IPS-NIHi11 (cell line): ENCODE measurements around the gene CACNA2D3.
A peak's percentile ranks its signal among the peaks of the same experiment; 100 is the strongest.
"Not testable (repeated sequence)": the region's sequence is repeated elsewhere in the genome, so short reads cannot be mapped to it uniquely, and the experiment has no call there.

Experiments
- DNase-seq: peaks from one replicate; pipeline ENCODE4 v3.0.0; 2012; ENCODE audit warnings: mixed read lengths, low spot score

Gene CACNA2D3

GRCh38 chr3:54965746-54966145 is 843.4 kb downstream of the CACNA2D3 start:
- no peak for DNase-seq

- no peak for DNase-seq
These were observed 844.6 kb downstream of the CACNA2D3 start for GRCh38 chr3:54966979-54967378.

GRCh38 chr3:54967731-54968161 is 845.4 kb downstream of the CACNA2D3 start:
- DNase-seq, result no peak

- no peak for DNase-seq
These were observed 846.3 kb downstream of the CACNA2D3 start for GRCh38 chr3:54968546-54969172.

- DNase-seq, result no peak
These were observed 847.3 kb downstream of the CACNA2D3 start for GRCh38 chr3:54969652-54970051.

- DNase-seq, result no peak
These were observed 848.5 kb downstream of the CACNA2D3 start for GRCh38 chr3:54970895-54971294.

GRCh38 chr3:54977439-54977838 is 855.1 kb downstream of the CACNA2D3 start:
- no peak for DNase-seq

- DNase-seq, result not testable (repeated sequence)
These were observed 855.6 kb downstream of the CACNA2D3 start for GRCh38 chr3:54977946-54978345.

GRCh38 chr3:54982807-54983206 is 860.5 kb downstream of the CACNA2D3 start:
- no peak for DNase-seq

GRCh38 chr3:54983266-54984099 is 861.1 kb downstream of the CACNA2D3 start:
- no peak for DNase-seq

- DNase-seq, result no peak
These were observed 863.5 kb downstream of the CACNA2D3 start for GRCh38 chr3:54985856-54986255.

- DNase-seq, result no peak
These were observed 863.9 kb downstream of the CACNA2D3 start for GRCh38 chr3:54986294-54986693.

- DNase-seq, result no peak
These were observed 865.4 kb downstream of the CACNA2D3 start for GRCh38 chr3:54987719-54988118.

GRCh38 chr3:54988302-54988837 is 866.0 kb downstream of the CACNA2D3 start:
- no peak for DNase-seq

- no peak for DNase-seq
These were observed 866.7 kb downstream of the CACNA2D3 start for GRCh38 chr3:54988838-54989630.

- DNase-seq, result no peak
These were observed 871.8 kb downstream of the CACNA2D3 start for GRCh38 chr3:54994111-54994513.

- peak; percentile 76 for DNase-seq
These were observed 876.8 kb downstream of the CACNA2D3 start for GRCh38 chr3:54999159-54999558.

- DNase-seq, result no peak
These were observed 877.5 kb downstream of the CACNA2D3 start for GRCh38 chr3:54999811-55000210.

GRCh38 chr3:55000546-55000945 is 878.2 kb downstream of the CACNA2D3 start:
- peak; percentile 21 for DNase-seq

- no peak for DNase-seq
These were observed 878.6 kb downstream of the CACNA2D3 start for GRCh38 chr3:55000953-55001352.

GRCh38 chr3:55002416-55002930 is 880.1 kb downstream of the CACNA2D3 start:
- no peak for DNase-seq

- peak; percentile 48 for DNase-seq
These were observed 883.9 kb downstream of the CACNA2D3 start for GRCh38 chr3:55006244-55006676.
